Measurements from ENCODE around the gene TAF13. TPM values are rescaled to one million over a fixed set of nuclear protein-coding genes. Genes with fewer than 3 reads are reported as not detected.

Gene TAF13
- total RNA-seq, 1 donor: 117 TPM

DNA sequence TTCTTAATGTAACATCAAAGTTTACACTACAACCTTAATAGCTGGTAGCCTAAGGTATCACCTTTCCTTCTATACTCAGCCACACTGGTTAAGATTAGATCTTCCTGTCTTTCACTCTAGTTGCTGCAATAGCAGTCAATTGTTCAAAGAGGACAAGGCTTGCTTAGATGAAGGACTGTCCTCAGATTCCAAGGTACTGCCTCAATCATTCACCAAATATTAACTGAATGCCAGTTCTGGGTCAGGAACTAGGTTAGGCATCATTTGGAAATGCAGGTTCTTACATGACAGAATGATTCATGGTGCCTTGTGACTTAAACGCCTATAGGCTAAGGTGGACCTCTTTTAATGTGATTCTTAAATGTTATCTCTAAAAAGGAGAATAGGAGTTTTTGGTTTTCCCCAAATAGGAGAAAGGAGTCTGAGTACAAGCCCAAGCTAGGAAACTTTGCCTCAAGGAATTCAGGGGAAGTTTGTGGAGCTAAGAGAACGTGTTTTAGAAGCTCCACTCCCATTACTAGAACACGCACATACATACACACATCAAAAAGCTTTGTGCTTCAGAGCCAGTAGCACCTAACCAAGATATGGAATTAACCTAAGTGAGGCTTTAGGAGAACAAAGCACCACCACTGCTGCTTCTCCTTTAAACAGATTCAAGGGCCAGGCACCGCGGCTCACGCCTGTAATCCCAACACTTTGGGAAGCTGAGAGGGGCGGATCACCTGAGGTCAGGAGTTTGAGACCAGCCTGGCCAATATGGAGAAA lies 25.4 kb downstream of the TAF13 start:
- DNase-seq (ENCODE audit: low read depth): no peak
- H3K4me3 ChIP-seq (ENCODE audit: low read depth, low read length): no peak overlapping the region
- TF ChIP-seq, protein P1, sequence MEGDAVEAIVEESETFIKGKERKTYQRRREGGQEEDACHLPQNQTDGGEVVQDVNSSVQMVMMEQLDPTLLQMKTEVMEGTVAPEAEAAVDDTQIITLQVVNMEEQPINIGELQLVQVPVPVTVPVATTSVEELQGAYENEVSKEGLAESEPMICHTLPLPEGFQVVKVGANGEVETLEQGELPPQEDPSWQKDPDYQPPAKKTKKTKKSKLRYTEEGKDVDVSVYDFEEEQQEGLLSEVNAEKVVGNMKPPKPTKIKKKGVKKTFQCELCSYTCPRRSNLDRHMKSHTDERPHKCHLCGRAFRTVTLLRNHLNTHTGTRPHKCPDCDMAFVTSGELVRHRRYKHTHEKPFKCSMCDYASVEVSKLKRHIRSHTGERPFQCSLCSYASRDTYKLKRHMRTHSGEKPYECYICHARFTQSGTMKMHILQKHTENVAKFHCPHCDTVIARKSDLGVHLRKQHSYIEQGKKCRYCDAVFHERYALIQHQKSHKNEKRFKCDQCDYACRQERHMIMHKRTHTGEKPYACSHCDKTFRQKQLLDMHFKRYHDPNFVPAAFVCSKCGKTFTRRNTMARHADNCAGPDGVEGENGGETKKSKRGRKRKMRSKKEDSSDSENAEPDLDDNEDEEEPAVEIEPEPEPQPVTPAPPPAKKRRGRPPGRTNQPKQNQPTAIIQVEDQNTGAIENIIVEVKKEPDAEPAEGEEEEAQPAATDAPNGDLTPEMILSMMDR (IDR thresholded peaks at IDR 0.05; ENCODE audit: insufficient read depth, low read depth, low read length): no peak

DNA sequence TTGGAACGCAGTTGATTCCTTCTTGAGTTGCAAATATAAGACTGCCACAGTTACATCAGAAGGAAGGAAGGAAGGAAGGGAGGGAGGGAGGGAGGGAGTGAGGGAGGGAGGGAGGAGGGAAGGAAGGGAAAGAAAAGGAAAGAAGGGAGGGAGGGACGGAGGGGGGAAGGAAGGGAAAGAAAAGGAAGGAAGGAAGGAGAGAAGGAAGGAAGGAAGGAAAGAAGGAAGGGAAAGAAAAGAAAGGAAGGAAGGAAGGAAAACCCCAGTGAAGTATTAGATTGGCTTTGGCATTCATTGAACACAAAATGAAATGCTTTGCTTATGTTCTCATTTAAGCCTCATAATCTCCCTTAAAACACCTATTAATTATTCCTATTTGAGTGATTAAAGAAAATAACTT lies 27.5 kb downstream of the TAF13 start:
- TF ChIP-seq, protein P1 (IDR thresholded peaks at IDR 0.05; ENCODE audit: insufficient read depth, low read depth, low read length): no peak
- no peak overlapping the region for H3K4me3 ChIP-seq (ENCODE audit: low read depth, low read length)

DNA sequence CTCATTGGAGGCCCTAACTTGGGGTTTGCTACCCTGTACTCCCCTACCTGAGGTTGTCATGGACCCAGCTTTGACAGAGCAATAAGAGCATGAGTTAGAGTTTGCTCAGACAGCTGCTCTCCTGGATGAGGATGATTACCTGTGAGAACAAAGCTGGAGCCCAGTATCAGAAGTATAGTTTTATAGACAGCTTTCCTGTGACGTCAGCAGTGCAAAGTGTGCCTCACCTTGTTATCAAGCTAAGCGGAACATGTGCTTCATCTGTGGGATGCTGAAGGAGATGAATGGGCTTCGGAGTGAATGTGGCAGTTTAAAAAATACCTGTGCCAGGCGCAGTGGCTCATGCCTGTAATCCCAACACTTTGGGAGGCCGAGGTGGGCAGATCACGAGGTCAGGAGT lies 28.5 kb downstream of the TAF13 start:
- TF ChIP-seq, protein P1 (IDR thresholded peaks at IDR 0.05; ENCODE audit: insufficient read depth, low read depth, low read length): no peak
- no peak for DNase-seq (ENCODE audit: low read depth)
- H3K4me3 ChIP-seq (ENCODE audit: low read depth, low read length): no peak overlapping the region

More for the DNA sequence above, 27.5 kb downstream of the TAF13 start:
- no peak for DNase-seq (ENCODE audit: low read depth)

DNA sequence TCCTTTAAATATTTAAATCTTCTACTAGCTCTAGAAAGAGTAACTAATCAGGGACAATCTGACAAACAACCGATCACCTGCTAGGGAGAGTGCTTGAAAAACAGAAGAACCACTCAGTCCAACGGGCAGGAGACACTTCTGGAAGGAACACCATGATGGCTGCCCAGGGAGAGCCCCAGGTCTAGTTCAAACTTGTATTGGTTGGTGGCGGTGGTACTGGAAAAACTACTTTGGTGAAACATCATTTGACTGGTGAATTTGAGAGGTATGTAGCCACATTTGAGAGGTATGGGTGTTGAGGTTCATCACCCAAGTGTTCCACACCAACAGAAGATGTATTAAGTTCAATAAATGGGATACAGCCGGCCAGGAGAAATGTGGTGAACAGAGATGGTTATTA lies 29.1 kb downstream of the TAF13 start:
- H3K4me3 ChIP-seq (ENCODE audit: low read depth, low read length): no peak overlapping the region
- TF ChIP-seq, protein P1 (IDR thresholded peaks at IDR 0.05; ENCODE audit: insufficient read depth, low read depth, low read length): no peak
- DNase-seq (ENCODE audit: low read depth): no peak

DNA sequence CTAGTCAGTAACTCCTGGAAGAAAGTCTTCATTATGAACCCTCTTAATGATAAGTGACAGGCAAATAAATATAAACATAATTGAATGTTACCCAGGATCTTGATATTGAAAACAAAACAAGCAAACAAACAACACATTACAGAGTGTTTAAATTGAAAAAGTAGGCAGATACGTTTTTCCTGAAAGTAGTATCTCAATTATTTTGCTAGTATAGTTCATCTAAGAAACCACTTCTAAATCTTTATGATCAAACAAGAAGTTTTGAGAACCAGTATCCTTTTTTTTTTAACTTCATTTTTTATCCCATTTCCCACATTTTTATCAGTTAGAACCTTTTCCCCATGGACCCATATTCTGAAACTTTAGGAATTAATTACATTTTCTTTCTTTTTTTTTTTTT lies 30.2 kb downstream of the TAF13 start:
- TF ChIP-seq, protein P1 (IDR thresholded peaks at IDR 0.05; ENCODE audit: insufficient read depth, low read depth, low read length): no peak
- DNase-seq (ENCODE audit: low read depth): no peak
- no peak overlapping the region for H3K4me3 ChIP-seq (ENCODE audit: low read depth, low read length)

DNA sequence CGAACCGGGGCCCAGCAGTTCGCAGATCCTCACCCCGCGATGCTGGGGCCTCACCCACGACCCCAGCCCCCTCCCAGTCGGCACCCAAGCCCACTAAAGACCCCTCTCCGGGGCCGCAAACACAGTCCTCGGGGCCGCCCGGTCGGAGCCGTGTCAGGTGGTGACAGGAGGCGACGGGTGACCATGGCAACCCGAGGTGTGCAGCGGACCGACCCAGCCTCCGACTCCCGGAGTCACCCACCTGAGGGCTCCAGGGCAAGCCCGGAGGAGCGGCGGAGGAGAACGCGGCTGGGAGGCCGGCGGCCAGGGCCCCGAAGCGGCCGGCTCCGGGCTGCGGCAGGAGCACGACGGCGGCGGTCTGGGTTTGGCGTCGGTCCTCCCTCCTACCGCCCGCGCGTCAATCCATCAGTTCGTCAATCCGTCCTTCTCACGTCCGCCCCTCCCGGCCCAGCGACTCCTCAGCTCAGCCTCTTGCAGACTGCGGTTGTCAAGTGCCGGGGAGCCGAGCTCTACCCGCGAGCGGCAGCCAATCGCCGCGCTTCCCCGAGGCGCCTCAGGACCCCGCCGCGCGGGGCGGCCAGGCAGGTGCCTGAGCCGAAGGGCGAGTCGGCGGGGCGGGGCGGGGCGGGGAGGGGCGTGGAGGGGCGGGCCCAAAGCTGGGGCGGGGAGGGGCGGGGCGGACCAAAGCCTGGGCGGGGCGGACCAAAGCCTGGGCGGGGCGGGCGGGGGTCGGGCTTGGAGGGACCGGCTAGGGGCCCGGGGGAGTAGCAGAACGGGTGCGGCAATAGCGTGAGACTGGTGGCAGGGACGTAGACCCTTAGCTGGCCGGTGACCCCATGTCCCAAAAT lies 34.0 kb downstream of the TAF13 start, which contains the start of gene WDR47:
Gene WDR47 (minus strand): TSS at position 482 of the 848 bp plus-strand sequence. CDS start 18,590 bp downstream, outside the sequence.
- peak; percentile 94 for DNase-seq (ENCODE audit: low read depth)
- TF ChIP-seq, protein P1 (IDR thresholded peaks at IDR 0.05; ENCODE audit: insufficient read depth, low read depth, low read length): no peak
- H3K4me3 ChIP-seq (ENCODE audit: low read depth, low read length): peak within 1 kb of the TSS; percentile 93

Measured in fibroblast of villous mesenchyme (primary cell).